GM10248 (cell line): ENCODE results near the gene SLC26A9.
"Not testable (repeated sequence)": the region's sequence is repeated elsewhere in the genome, so short reads cannot be mapped to it uniquely, and the experiment has no call there.

ENCODE experiments used
- CTCF ChIA-PET: fragments of 300-600 bp; sonication (Branson Sonifier 250); formaldehyde crosslinking; extraction: SDS; loops from one replicate; lab custom pipeline; 2021; ENCODE audit warnings: antibody characterized with exemption; lab: Yijun Ruan, JAX
- POLR2A ChIA-PET: fragments of 350-650 bp; sonication (Branson Sonifier 250); formaldehyde crosslinking; extraction: SDS; loops from one replicate; lab custom pipeline; 2020; ENCODE audit warnings: antibody characterized with exemption; lab: Yijun Ruan, JAX
- DNase-seq: peaks from one replicate; pipeline ENCODE4 v3.0.0; 2012; ENCODE audit errors: extremely low spot score
- TF ChIP-seq, protein P1 (sequence below): IDR thresholded peaks from 2 replicates; pipeline ENCODE4 v1.5.1; 2012; ENCODE audit warnings: mild to moderate bottlenecking, low read depth; ENCODE audit errors: extremely low read depth, missing control alignments, control extremely low read depth

Gene SLC26A9

DNA sequence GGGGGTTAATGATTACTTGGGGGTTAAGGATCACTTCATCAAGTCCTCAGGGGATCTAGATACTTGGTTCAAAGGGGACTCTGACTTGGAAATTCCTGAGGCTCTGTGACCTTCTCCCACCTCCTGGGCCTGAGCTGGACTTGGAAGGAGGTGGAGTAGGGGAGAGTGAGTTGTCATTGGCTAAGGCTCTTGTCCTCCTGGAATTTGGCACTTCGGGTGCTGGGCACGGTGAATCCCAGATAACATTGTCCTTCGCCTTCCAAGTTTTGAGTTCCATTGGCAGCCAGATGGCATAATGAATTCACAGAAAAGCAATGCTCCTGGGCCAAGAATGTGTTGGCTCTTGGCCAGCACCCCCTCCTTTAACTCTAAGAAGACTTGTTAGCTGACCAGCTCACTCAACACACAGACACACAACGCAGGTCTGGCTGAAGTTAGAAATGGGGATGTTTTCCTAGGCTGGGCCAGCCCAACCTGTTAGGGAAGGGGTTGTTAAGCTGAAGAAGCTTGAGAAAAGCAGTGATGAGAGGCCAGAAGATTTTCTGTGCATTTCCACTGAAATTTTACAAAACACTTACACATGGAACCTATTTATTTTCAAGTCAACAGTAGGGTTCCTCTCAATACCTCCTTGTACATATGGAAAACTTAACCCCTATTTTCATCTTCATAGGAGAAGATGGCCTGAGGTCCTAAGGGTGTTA is 29.7 kb downstream of the SLC26A9 start:
- CTCF ChIA-PET = interaction anchor here (1.0 to 9.9 kb wide), 2 partner anchors 67 to 255 kb away, joined by 3 to 228 read pairs; no protein-coding TSS in a partner anchor
- DNase-seq = no peak

DNA sequence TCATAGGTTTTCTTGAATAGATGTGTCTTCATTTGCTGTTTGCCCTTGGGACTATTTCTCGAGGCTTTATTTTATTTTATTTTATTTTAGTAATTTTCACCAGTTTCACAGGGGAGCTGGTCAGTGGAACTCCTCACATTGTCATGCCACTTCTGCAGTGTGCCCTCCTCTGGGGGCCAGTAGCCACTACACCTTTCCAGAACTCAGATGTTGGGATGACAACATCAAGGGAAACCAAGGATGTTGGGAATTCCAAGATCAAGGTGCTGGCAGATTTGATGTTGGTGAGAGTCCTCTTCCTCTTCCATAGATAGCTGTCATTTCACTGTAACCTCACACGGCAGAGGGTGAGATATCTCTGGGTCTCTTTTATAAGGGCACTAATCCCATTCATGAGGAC is 35.5 kb downstream of the SLC26A9 start:
- CTCF ChIA-PET = interaction anchor here (0.7 to 3.5 kb wide), 11 partner anchors 9 to 249 kb away, joined by 3 to 17 read pairs (median 4); no protein-coding TSS in a partner anchor

More for the DNA sequence above, 29.7 kb downstream of the SLC26A9 start:
- POLR2A ChIA-PET = no interaction called here
- TF ChIP-seq, protein P1, sequence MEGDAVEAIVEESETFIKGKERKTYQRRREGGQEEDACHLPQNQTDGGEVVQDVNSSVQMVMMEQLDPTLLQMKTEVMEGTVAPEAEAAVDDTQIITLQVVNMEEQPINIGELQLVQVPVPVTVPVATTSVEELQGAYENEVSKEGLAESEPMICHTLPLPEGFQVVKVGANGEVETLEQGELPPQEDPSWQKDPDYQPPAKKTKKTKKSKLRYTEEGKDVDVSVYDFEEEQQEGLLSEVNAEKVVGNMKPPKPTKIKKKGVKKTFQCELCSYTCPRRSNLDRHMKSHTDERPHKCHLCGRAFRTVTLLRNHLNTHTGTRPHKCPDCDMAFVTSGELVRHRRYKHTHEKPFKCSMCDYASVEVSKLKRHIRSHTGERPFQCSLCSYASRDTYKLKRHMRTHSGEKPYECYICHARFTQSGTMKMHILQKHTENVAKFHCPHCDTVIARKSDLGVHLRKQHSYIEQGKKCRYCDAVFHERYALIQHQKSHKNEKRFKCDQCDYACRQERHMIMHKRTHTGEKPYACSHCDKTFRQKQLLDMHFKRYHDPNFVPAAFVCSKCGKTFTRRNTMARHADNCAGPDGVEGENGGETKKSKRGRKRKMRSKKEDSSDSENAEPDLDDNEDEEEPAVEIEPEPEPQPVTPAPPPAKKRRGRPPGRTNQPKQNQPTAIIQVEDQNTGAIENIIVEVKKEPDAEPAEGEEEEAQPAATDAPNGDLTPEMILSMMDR = no peak

DNA sequence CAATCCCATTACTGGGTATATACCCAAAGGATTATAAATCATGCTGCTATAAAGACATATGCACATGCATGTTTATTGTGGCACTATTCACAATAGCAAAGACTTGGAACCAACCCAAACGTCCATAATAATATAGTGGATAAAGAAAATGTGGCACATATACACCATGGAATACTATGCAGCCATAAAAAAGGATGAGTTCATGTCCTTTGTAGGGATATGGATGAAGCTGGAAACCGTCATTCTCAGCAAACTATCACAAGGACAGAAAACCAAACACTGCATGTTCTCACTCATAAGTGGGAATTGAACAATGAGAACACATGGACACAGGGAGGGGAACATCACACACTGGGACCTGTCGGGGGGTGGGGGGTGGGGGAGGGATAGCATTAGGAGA is 38.2 kb downstream of the SLC26A9 start:
- POLR2A ChIA-PET, CTCF ChIA-PET, DNase-seq: not testable (repeated sequence)

More for the DNA sequence above, 35.5 kb downstream of the SLC26A9 start:
- TF ChIP-seq, protein P1 = no peak
- POLR2A ChIA-PET = no interaction called here
- DNase-seq = no peak

DNA sequence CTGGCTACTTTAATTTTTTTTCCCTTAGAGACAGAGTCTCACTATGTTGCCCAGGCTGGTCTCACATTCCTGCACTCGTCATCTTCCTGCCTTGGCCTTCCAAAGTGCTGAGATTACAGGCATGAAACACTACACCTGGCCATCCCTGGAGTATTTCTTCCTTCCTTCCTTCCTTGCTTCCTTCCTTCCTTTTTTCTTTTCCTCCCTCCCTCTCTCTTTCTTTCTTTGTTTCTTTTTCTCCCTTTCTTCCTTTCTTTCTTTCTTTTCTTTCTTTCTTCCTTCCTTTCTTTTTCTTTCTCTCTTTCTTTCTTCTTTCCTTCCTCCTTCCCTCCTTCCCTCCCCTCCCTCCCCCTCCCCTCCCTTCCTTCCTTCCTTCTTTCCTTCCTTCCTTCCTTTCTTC is 46.9 kb downstream of the SLC26A9 start:
- TF ChIP-seq, protein P1 = no peak
- POLR2A ChIA-PET = no interaction called here
- DNase-seq = no peak
- CTCF ChIA-PET = interaction anchor here (2.1 kb wide), 1 partner anchor 21 kb away, joined by 5 read pairs; no protein-coding TSS in a partner anchor

DNA sequence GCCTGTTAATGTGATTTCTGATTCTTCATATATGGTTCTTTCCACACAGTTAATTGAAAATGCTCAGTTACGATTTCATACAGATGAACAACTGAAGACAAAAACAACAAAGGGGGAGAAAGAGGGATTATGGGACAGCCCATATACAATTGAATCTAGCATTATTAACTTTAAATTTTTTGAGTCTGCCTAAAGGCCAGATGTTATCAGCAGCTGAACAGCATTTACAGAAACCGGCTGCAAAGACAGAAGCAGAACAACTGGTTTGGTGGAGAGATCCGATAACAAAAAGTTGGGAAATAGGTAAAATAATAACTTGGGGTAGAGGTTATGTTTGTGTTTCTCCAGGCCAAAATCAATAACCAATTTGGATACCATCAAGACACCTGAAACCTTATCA is 49.1 kb downstream of the SLC26A9 start:
- POLR2A ChIA-PET, DNase-seq, CTCF ChIA-PET: not testable (repeated sequence)

DNA sequence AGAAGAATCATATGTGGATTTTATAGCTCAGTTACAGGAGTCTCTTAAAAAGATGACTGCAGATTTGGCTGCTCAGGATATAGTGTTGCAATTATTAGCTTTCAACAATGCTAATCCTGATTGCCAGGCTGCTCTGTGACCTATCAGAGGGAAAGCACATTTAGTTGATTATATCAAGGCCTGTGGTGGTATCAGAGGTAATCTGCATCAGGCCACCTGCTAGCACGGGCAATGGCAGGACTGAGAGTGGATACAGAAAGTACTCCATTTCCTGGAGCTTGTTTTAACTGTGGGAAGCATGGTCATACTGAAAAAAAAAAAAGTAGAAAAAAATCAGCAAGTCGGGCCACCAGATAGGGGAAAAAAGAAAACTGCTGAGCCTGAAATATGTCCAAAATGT is 51.1 kb downstream of the SLC26A9 start:
- not testable (repeated sequence) for DNase-seq
- POLR2A ChIA-PET = interaction anchor here (0.6 to 0.7 kb wide), 2 partner anchors 38 to 293 kb away, joined by 3 read pairs; no protein-coding TSS in a partner anchor
- CTCF ChIA-PET = interaction anchor here (0.8 to 1.5 kb wide), 4 partner anchors 16 to 407 kb away, joined by 3 to 4 read pairs (median 4); no protein-coding TSS in a partner anchor

DNA sequence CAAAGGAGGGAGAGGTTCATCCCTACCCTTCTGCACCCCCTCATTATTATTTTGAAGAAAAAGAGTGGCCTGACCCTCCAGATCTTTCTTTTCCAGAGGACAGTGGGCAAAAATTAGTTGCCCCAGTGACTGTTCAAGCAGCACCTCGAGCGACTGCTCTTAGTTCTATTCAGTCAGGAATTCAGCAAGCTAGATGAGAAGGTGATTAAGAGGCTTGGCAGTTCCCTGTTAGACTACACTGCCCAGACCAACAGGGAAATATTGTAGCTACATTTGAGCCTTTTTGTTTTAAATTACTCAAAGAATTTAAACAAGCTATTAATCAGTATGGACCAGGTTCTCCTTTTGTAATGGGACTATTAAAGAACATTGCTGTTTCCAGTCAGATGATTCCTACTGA is 51.8 kb downstream of the SLC26A9 start:
- DNase-seq, POLR2A ChIA-PET: not testable (repeated sequence)
- CTCF ChIA-PET = interaction anchor here (0.8 to 1.5 kb wide), 4 partner anchors 16 to 406 kb away, joined by 3 to 4 read pairs (median 4); no protein-coding TSS in a partner anchor

DNA sequence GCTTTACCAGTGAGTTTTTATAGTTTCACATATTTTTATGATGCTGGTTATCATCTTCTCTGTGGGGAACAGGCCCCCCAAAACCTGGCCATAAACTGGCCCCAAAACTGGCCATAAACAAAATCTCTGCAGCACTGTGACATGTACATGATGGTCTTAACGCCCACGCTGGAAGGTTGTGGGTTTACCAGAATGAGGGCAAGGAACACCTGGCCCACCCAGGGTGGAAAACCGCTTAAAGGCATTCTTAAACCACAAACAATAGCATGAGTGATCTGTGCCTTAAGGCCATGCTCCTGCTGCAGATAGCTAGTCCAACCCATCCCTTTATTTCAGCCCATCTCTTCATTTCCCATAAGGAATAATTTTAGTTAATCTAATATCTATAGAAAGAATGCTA is 52.6 kb downstream of the SLC26A9 start:
- CTCF ChIA-PET = interaction anchor here (1.5 kb wide), 1 partner anchor 27 kb away, joined by 4 read pairs; no protein-coding TSS in a partner anchor
- DNase-seq, POLR2A ChIA-PET: not testable (repeated sequence)

DNA sequence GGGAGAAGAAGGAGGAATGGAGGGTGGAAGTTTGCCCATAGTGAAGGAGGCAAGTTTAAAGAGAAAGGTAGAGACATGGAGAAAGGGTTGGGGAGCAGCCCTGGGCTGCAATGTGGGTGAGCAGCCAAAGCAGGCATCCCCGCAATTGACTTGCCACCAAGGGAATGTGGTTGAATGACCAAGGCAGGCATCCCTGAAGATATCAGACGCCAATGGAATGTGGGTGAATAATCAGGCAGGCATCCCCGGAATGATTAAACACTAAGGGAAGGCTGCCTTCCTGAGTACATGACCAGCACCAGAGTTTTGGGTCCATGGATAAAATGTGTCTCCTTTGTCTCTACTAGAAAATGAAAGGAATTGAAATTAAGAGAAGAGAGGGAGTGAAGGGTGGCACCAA is 53.5 kb downstream of the SLC26A9 start:
- DNase-seq, CTCF ChIA-PET, POLR2A ChIA-PET: not testable (repeated sequence)

DNA sequence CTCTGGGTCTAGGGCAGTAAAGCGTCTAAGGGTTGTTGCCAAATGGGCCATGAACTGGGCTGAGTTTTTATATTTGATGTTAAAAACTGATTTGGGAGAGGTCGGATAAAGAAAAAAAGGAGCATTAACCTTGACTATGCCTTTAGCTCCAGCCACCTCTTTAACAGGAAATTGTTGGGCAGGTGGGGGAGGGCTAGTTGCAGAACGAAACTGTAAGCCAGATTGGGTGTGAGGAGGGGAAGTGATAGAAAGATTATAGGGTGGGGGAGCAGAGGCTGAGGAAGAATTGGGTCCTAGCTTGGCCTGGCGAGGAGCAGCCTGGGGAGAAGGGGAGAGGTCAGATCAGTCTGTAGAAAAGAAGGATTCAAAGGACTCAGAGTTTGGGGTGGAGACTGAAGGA is 54.2 kb downstream of the SLC26A9 start:
- DNase-seq, POLR2A ChIA-PET, CTCF ChIA-PET: not testable (repeated sequence)
